ENCODE results near the gene TMEM132D. TPM values are rescaled to one million over a fixed set of nuclear protein-coding genes. Genes with fewer than 3 reads are reported as not detected.

TMEM132D gene
- total and polyA plus RNA-seq, 7 donors: 0.01 TPM; not detected in 6

DNA sequence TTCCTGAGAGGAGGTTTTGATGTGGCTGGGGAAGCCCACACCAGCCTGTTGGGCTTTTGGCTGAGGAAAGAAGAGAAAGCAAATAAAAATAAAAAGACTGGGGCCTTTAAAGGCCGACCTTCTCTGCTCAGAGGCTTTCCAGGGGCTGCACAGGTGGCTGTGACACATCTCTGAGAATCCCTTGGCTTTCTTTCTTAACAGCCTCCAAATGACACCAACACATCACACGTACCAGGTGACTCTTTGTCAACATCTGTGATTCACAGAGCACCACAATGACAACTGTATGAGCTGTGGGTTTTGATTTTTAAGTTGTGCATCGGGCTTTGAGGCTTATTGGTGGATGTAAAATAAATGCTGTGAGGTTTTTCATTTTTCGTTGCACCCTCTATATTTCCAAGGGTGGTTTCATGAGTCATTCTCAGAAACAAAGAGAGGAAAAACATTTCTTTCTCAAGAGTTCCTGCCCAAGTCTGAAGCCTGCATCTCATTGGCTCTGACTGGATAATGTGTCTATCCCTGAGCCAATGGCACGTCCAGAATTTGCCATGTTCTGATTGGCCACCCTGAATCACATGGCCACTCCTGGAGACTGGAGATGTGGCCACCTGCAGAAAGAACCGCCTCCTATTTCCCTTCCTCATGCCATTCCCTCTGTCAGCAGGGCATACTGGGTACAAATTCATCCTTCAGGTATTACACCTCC, 701.6 kb downstream of the TMEM132D start:
- Histone ChIP-seq H3K4me1 (no peaks in the 10 kb centered on the region), H3K36me3 (ENCODE audit: insufficient read depth in 1 of 2, low read depth in 1 of 2) (no peaks in the 10 kb centered on the region), H3K27ac (no peak overlapping the region), H3K9me3 (no peaks in the 10 kb centered on the region), H3K27me3 (ENCODE audit: insufficient read depth in 3 of 3, low read length in 2 of 3) (peaks cover 0 to 2% (median 0%) of the 10 kb centered on the region in 3 donors), H3K4me3 (no peak overlapping the region)
- 49 to 63% (median 57%) methylated on average over 6 of the region's 6 CpGs for WGBS, 3 donors
- DNase-seq: no peak
- TF ChIP-seq, protein P1, sequence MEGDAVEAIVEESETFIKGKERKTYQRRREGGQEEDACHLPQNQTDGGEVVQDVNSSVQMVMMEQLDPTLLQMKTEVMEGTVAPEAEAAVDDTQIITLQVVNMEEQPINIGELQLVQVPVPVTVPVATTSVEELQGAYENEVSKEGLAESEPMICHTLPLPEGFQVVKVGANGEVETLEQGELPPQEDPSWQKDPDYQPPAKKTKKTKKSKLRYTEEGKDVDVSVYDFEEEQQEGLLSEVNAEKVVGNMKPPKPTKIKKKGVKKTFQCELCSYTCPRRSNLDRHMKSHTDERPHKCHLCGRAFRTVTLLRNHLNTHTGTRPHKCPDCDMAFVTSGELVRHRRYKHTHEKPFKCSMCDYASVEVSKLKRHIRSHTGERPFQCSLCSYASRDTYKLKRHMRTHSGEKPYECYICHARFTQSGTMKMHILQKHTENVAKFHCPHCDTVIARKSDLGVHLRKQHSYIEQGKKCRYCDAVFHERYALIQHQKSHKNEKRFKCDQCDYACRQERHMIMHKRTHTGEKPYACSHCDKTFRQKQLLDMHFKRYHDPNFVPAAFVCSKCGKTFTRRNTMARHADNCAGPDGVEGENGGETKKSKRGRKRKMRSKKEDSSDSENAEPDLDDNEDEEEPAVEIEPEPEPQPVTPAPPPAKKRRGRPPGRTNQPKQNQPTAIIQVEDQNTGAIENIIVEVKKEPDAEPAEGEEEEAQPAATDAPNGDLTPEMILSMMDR (IDR thresholded peaks at IDR 0.05): no peak
- intact Hi-C loops (cut with DNase I): no loop called here
- no peak for ATAC-seq

DNA sequence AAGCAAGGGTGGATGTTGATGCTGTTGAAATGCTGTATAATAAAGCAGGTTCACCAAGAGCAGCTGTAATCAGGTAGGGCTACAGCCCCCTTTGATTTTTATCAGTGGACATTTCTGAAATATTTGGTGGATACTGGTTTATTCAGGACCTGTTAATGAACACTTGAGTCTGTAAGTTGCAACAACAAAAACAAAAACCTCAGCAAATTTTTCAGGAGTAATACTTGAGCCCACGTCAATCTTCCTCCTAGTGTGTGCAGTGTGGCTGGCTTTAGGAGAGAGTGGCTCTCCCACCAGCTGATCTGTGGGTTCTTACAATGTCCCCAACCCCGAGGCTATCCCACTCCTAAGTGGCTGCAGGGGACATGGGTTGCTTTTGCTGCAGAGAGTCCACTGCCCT, 702.8 kb downstream of the TMEM132D start:
- Histone ChIP-seq H3K27me3 (ENCODE audit: insufficient read depth in 3 of 3, low read length in 2 of 3) (no peaks in the 10 kb centered on the region), H3K4me1 (no peaks in the 10 kb centered on the region), H3K36me3 (ENCODE audit: insufficient read depth in 1 of 2, low read depth in 1 of 2) (no peaks in the 10 kb centered on the region), H3K9me3 (no peaks in the 10 kb centered on the region), H3K27ac (no peak overlapping the region), H3K4me3 (no peak overlapping the region)
- intact Hi-C loops (cut with DNase I): no loop called here
- ATAC-seq (no peak), DNase-seq (no peak)
- TF ChIP-seq, protein P1 (IDR thresholded peaks at IDR 0.05): no peak
- WGBS, 3 donors: 70 to 76% (median 75%) methylated on average over 2 of the region's 2 CpGs

DNA sequence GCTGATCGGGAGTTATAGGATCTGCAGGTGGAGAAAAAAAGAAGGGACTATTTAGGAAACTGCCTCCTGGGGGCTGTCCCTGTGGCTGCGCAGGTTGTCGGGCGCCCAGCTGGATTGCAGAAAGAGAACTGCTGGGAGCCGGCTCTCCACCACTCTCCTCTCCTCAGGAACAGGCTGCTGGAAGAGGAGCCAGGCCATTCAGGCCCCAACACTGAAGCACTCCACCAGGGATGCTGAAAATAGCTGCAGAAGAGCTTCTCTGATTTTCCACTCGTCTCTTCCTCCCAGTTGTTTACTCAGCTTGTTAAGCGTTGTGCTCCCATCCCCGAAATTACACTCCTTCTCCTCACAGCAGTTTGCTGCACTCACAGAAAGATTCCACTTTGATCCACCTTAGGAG, 703.2 kb downstream of the TMEM132D start:
- H3K4me1 ChIP-seq: no peaks in the 10 kb centered on the region
- H3K27me3 ChIP-seq (ENCODE audit: insufficient read depth in 3 of 3, low read length in 2 of 3): no peaks in the 10 kb centered on the region
- H3K36me3 ChIP-seq (ENCODE audit: insufficient read depth in 1 of 2, low read depth in 1 of 2): no peaks in the 10 kb centered on the region
- H3K9me3 ChIP-seq: no peaks in the 10 kb centered on the region
- no peak overlapping the region for H3K4me3 ChIP-seq
- TF ChIP-seq, protein P1 (IDR thresholded peaks at IDR 0.05): no peak
- no peak for ATAC-seq
- intact Hi-C loops (cut with DNase I): no loop called here
- no peak overlapping the region for H3K27ac ChIP-seq
- WGBS, 3 donors: 61 to 72% (median 66%) methylated on average over 8 of the region's 8 CpGs
- no peak for DNase-seq

DNA sequence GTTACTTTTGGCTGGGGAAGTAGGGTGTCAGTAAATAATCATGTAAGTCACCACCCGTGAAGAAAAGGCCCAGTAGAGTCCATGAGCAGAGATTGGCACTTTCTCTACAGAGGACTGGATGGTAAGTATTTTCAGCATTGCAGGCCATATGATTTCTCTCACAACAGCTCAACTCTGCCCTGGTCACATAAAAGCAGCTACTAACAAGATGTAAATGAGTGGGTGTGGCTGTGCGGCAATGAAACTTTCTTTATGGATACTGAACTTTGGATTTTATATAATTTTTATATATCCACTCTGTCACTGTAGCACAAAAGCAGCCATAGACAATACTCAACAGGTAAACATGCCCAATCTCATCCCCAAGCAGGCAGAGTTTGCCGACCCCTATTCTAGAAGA, 706.9 kb downstream of the TMEM132D start:
- no peaks in the 10 kb centered on the region for H3K36me3 ChIP-seq (ENCODE audit: insufficient read depth in 1 of 2, low read depth in 1 of 2)
- H3K27me3 ChIP-seq (ENCODE audit: insufficient read depth in 3 of 3, low read length in 2 of 3): no peaks in the 10 kb centered on the region
- H3K4me1 ChIP-seq: no peaks in the 10 kb centered on the region
- H3K27ac ChIP-seq: no peak overlapping the region
- WGBS, 3 donors: 81 to 90% (median 85%) methylated on average over 3 of the region's 3 CpGs
- TF ChIP-seq, protein P1 (IDR thresholded peaks at IDR 0.05): no peak
- no peak for DNase-seq
- intact Hi-C loops (cut with DNase I): no loop called here
- ATAC-seq: no peak
- peaks cover 21% of the 10 kb centered on the region for H3K9me3 ChIP-seq
- no peak overlapping the region for H3K4me3 ChIP-seq

DNA sequence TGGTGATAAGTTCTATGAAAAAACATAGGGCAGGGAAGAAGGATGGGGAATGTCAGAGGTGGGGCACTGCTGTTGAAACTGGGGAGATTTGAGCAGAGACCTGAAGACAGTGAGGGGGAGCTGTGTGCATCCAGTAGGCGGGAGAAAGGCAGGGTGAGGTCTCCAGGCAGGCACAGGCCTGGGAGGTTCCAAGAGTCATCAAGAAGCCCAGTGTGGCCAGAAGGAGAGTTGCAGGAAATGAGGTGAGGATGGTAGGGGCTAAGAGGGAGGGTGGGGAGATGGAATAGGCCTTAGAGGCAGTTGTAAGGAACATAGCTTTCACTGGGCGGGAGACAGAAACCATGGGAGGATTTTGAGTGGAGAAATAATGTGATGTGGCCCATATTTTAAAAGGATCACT, 708.7 kb downstream of the TMEM132D start:
- WGBS, 3 donors: 79 to 98% (median 83%) methylated on average over 2 of the region's 2 CpGs
- intact Hi-C loops (cut with DNase I): no loop called here
- H3K27ac ChIP-seq: no peak overlapping the region
- no peak overlapping the region for H3K4me3 ChIP-seq
- ATAC-seq (no peak), DNase-seq (no peak)
- H3K4me1 ChIP-seq: no peaks in the 10 kb centered on the region
- no peaks in the 10 kb centered on the region for H3K36me3 ChIP-seq (ENCODE audit: insufficient read depth in 1 of 2, low read depth in 1 of 2)
- no peaks in the 10 kb centered on the region for H3K27me3 ChIP-seq (ENCODE audit: insufficient read depth in 3 of 3, low read length in 2 of 3)
- peaks cover 21% of the 10 kb centered on the region for H3K9me3 ChIP-seq
- TF ChIP-seq, protein P1 (IDR thresholded peaks at IDR 0.05): no peak

Data from psoas muscle (tissue), 8 donors.